Measurements from ENCODE around the gene NIPBL. TPM values are rescaled to one million over a fixed set of nuclear protein-coding genes. Genes with fewer than 3 reads are reported as not detected.

Gene NIPBL
- polyA plus RNA-seq, 4 donors: 10.8 to 37.5 (median 14.6) TPM

GRCh38 chr5:37015795-37016666, 139.5 kb downstream of the NIPBL start:
- no peak overlapping the region for H3K27ac ChIP-seq (ENCODE audit: low read depth in 1 of 3, low read length in 2 of 3)

GRCh38 chr5:37028910-37029309, 152.3 kb downstream of the NIPBL start:
- DNase-seq: no peak
- 72 to 92% (median 89%) methylated on average over 1 of the region's 1 CpG for WGBS, 3 donors
- no peaks in the 10 kb centered on the region for H3K4me1 ChIP-seq (ENCODE audit: control insufficient read depth in 3 of 3, insufficient read depth in 2 of 3, low read depth in 1 of 3, low read length in 2 of 3)
- H3K36me3 ChIP-seq (ENCODE audit: control insufficient read depth in 3 of 3, insufficient read depth in 2 of 3, low read depth in 1 of 3, low read length in 3 of 3): peaks cover 3 to 26% (median 16%) of the 10 kb centered on the region in 3 donors
- H3K4me3 ChIP-seq (ENCODE audit: low read depth in 1 of 3, low read length in 3 of 3): no peak overlapping the region
- H3K27me3 ChIP-seq (ENCODE audit: control insufficient read depth in 3 of 3, insufficient read depth in 3 of 3, low read length in 3 of 3): no peaks in the 10 kb centered on the region
- H3K27ac ChIP-seq (ENCODE audit: low read depth in 1 of 3, low read length in 2 of 3): no peak overlapping the region
- H3K9me3 ChIP-seq (ENCODE audit: control insufficient read depth in 2 of 2, insufficient read depth in 1 of 2, low read depth in 1 of 2, low read length in 1 of 2): peaks cover 0 to 3% of the 10 kb centered on the region in 2 donors
- FAIRE-seq: no peak

More at GRCh38 chr5:37015795-37016666, 139.5 kb downstream of the NIPBL start:
- Histone ChIP-seq H3K36me3 (ENCODE audit: control insufficient read depth in 3 of 3, insufficient read depth in 2 of 3, low read depth in 1 of 3, low read length in 3 of 3) (peaks cover 2 to 22% (median 4%) of the 10 kb centered on the region in 3 donors), H3K4me1 (ENCODE audit: control insufficient read depth in 3 of 3, insufficient read depth in 2 of 3, low read depth in 1 of 3, low read length in 2 of 3) (no peaks in the 10 kb centered on the region), H3K4me3 (ENCODE audit: low read depth in 1 of 3, low read length in 3 of 3) (no peak overlapping the region), H3K27me3 (ENCODE audit: control insufficient read depth in 3 of 3, insufficient read depth in 3 of 3, low read length in 3 of 3) (no peaks in the 10 kb centered on the region), H3K9me3 (ENCODE audit: control insufficient read depth in 2 of 2, insufficient read depth in 1 of 2, low read depth in 1 of 2, low read length in 1 of 2) (no peaks in the 10 kb centered on the region)
- FAIRE-seq (no peak), DNase-seq (no peak)
- WGBS, 3 donors: 94 to 95% (median 95%) methylated on average over 2 of the region's 2 CpGs

- Histone ChIP-seq H3K27me3 (ENCODE audit: control insufficient read depth in 3 of 3, insufficient read depth in 3 of 3, low read length in 3 of 3) (no peaks in the 10 kb centered on the region), H3K36me3 (ENCODE audit: control insufficient read depth in 3 of 3, insufficient read depth in 2 of 3, low read depth in 1 of 3, low read length in 3 of 3) (peaks cover 3 to 25% (median 16%) of the 10 kb centered on the region in 3 donors), H3K4me1 (ENCODE audit: control insufficient read depth in 3 of 3, insufficient read depth in 2 of 3, low read depth in 1 of 3, low read length in 2 of 3) (no peaks in the 10 kb centered on the region), H3K27ac (ENCODE audit: low read depth in 1 of 3, low read length in 2 of 3) (no peak overlapping the region), H3K9me3 (ENCODE audit: control insufficient read depth in 2 of 2, insufficient read depth in 1 of 2, low read depth in 1 of 2, low read length in 1 of 2) (peaks cover 0 to 3% of the 10 kb centered on the region in 2 donors), H3K4me3 (ENCODE audit: low read depth in 1 of 3, low read length in 3 of 3) (no peak overlapping the region)
- no peak for DNase-seq
- no peak for FAIRE-seq
- WGBS, 3 donors: 90 to 100% (median 100%) methylated on average over 1 of the region's 1 CpG
These were observed 152.9 kb downstream of the NIPBL start for GRCh38 chr5:37029436-37029835.

GRCh38 chr5:37034955-37035354, 158.4 kb downstream of the NIPBL start:
- Histone ChIP-seq H3K27ac (ENCODE audit: low read depth in 1 of 3, low read length in 2 of 3) (peak overlapping the region in 1 of 3 donors; percentile 38), H3K9me3 (ENCODE audit: control insufficient read depth in 2 of 2, insufficient read depth in 1 of 2, low read depth in 1 of 2, low read length in 1 of 2) (no peaks in the 10 kb centered on the region), H3K36me3 (ENCODE audit: control insufficient read depth in 3 of 3, insufficient read depth in 2 of 3, low read depth in 1 of 3, low read length in 3 of 3) (peaks cover 3 to 17% (median 4%) of the 10 kb centered on the region in 3 donors), H3K4me1 (ENCODE audit: control insufficient read depth in 3 of 3, insufficient read depth in 2 of 3, low read depth in 1 of 3, low read length in 2 of 3) (no peaks in the 10 kb centered on the region), H3K4me3 (ENCODE audit: low read depth in 1 of 3, low read length in 3 of 3) (no peak overlapping the region), H3K27me3 (ENCODE audit: control insufficient read depth in 3 of 3, insufficient read depth in 3 of 3, low read length in 3 of 3) (no peaks in the 10 kb centered on the region)
- WGBS, 3 donors: 85 to 97% (median 95%) methylated on average over 6 of the region's 6 CpGs
- FAIRE-seq: no peak
- no peak for DNase-seq

GRCh38 chr5:37037840-37038239, 161.3 kb downstream of the NIPBL start:
- WGBS, 3 donors: 96 to 99% (median 98%) methylated on average over 5 of the region's 5 CpGs
- peaks cover 0 to 18% (median 4%) of the 10 kb centered on the region in 3 donors for H3K36me3 ChIP-seq (ENCODE audit: control insufficient read depth in 3 of 3, insufficient read depth in 2 of 3, low read depth in 1 of 3, low read length in 3 of 3)
- no peak for FAIRE-seq

GRCh38 chr5:37039824-37040223, 163.3 kb downstream of the NIPBL start:
- H3K9me3 ChIP-seq (ENCODE audit: control insufficient read depth in 2 of 2, insufficient read depth in 1 of 2, low read depth in 1 of 2, low read length in 1 of 2): no peaks in the 10 kb centered on the region
- peak; percentile 47 for FAIRE-seq
- H3K36me3 ChIP-seq (ENCODE audit: control insufficient read depth in 3 of 3, insufficient read depth in 2 of 3, low read depth in 1 of 3, low read length in 3 of 3): peaks cover 0 to 24% (median 4%) of the 10 kb centered on the region in 3 donors
- no peaks in the 10 kb centered on the region for H3K27me3 ChIP-seq (ENCODE audit: control insufficient read depth in 3 of 3, insufficient read depth in 3 of 3, low read length in 3 of 3)
- H3K4me1 ChIP-seq (ENCODE audit: control insufficient read depth in 3 of 3, insufficient read depth in 2 of 3, low read depth in 1 of 3, low read length in 2 of 3): no peaks in the 10 kb centered on the region
- WGBS, 3 donors: 83 to 91% (median 85%) methylated on average over 1 of the region's 1 CpG
- no peak overlapping the region for H3K27ac ChIP-seq (ENCODE audit: low read depth in 1 of 3, low read length in 2 of 3)
- H3K4me3 ChIP-seq (ENCODE audit: low read depth in 1 of 3, low read length in 3 of 3): no peak overlapping the region
- no peak for DNase-seq

More at GRCh38 chr5:37037840-37038239, 161.3 kb downstream of the NIPBL start:
- Histone ChIP-seq H3K9me3 (ENCODE audit: control insufficient read depth in 2 of 2, insufficient read depth in 1 of 2, low read depth in 1 of 2, low read length in 1 of 2) (no peaks in the 10 kb centered on the region), H3K4me1 (ENCODE audit: control insufficient read depth in 3 of 3, insufficient read depth in 2 of 3, low read depth in 1 of 3, low read length in 2 of 3) (no peaks in the 10 kb centered on the region), H3K27ac (ENCODE audit: low read depth in 1 of 3, low read length in 2 of 3) (no peak overlapping the region), H3K4me3 (ENCODE audit: low read depth in 1 of 3, low read length in 3 of 3) (no peak overlapping the region), H3K27me3 (ENCODE audit: control insufficient read depth in 3 of 3, insufficient read depth in 3 of 3, low read length in 3 of 3) (no peaks in the 10 kb centered on the region)
- DNase-seq: no peak

- no peak for FAIRE-seq
- DNase-seq: peak; percentile 6 to 14
- Histone ChIP-seq H3K36me3 (ENCODE audit: control insufficient read depth in 3 of 3, insufficient read depth in 2 of 3, low read depth in 1 of 3, low read length in 3 of 3) (peaks cover 7 to 22% (median 8%) of the 10 kb centered on the region in 3 donors), H3K27ac (ENCODE audit: low read depth in 1 of 3, low read length in 2 of 3) (no peak overlapping the region), H3K4me3 (ENCODE audit: low read depth in 1 of 3, low read length in 3 of 3) (no peak overlapping the region), H3K27me3 (ENCODE audit: control insufficient read depth in 3 of 3, insufficient read depth in 3 of 3, low read length in 3 of 3) (no peaks in the 10 kb centered on the region), H3K4me1 (ENCODE audit: control insufficient read depth in 3 of 3, insufficient read depth in 2 of 3, low read depth in 1 of 3, low read length in 2 of 3) (no peaks in the 10 kb centered on the region), H3K9me3 (ENCODE audit: control insufficient read depth in 2 of 2, insufficient read depth in 1 of 2, low read depth in 1 of 2, low read length in 1 of 2) (no peaks in the 10 kb centered on the region)
- WGBS, 3 donors: 77 to 82% (median 81%) methylated on average over 2 of the region's 2 CpGs
These were observed 167.1 kb downstream of the NIPBL start for GRCh38 chr5:37043693-37044092.

- Histone ChIP-seq H3K36me3 (ENCODE audit: control insufficient read depth in 3 of 3, insufficient read depth in 2 of 3, low read depth in 1 of 3, low read length in 3 of 3) (peaks cover 8 to 22% (median 12%) of the 10 kb centered on the region in 3 donors), H3K4me3 (ENCODE audit: low read depth in 1 of 3, low read length in 3 of 3) (no peak overlapping the region), H3K27ac (ENCODE audit: low read depth in 1 of 3, low read length in 2 of 3) (no peak overlapping the region), H3K9me3 (ENCODE audit: control insufficient read depth in 2 of 2, insufficient read depth in 1 of 2, low read depth in 1 of 2, low read length in 1 of 2) (no peaks in the 10 kb centered on the region), H3K27me3 (ENCODE audit: control insufficient read depth in 3 of 3, insufficient read depth in 3 of 3, low read length in 3 of 3) (no peaks in the 10 kb centered on the region), H3K4me1 (ENCODE audit: control insufficient read depth in 3 of 3, insufficient read depth in 2 of 3, low read depth in 1 of 3, low read length in 2 of 3) (no peaks in the 10 kb centered on the region)
- DNase-seq (no peak), FAIRE-seq (no peak)
- WGBS, 3 donors: 96 to 98% (median 97%) methylated on average over 4 of the region's 4 CpGs
These were observed 167.6 kb downstream of the NIPBL start for GRCh38 chr5:37044120-37044519.
